HuH-7.5 (cell line): ENCODE measurements around the gene BBC3.
A peak's percentile ranks its signal among the peaks of the same experiment; 100 is the strongest.
"Not testable (repeated sequence)": the region's sequence is repeated elsewhere in the genome, so short reads cannot be mapped to it uniquely, and the experiment has no call there.

ENCODE experiments used
- DNase-seq: peaks from one replicate; pipeline ENCODE4 v3.0.0; 2011; ENCODE audit warnings: low spot score

Gene BBC3

GRCh38 chr19:47230921-47231214 lies at the start of gene BBC3:
Gene BBC3, minus strand, starts transcription at chr19:47231199. Its CDS starts 2,768 bp downstream, at chr19:47228431.
- DNase-seq = no peak

GRCh38 chr19:47280183-47280797 lies 49.3 kb upstream of the BBC3 start:
- peak; percentile 51 for DNase-seq

GRCh38 chr19:47276513-47276912 lies 45.5 kb upstream of the BBC3 start:
- not testable (repeated sequence) for DNase-seq

- no peak for DNase-seq
Measured at GRCh38 chr19:47275791-47276461, 44.9 kb upstream of the BBC3 start.

- DNase-seq = no peak
Measured at GRCh38 chr19:47274891-47275761, 44.1 kb upstream of the BBC3 start.

- DNase-seq = peak; percentile 94
Measured at GRCh38 chr19:47274071-47274890, 43.3 kb upstream of the BBC3 start, which contains the start of gene INAFM1. Gene INAFM1, plus strand, starts transcription at chr19:47274885. Its CDS starts 35 bp downstream, at chr19:47274920.

- DNase-seq = peak; percentile 98
Measured at GRCh38 chr19:47273313-47274070, 42.5 kb upstream of the BBC3 start.

- DNase-seq = peak; percentile 67
Measured at GRCh38 chr19:47272448-47273312, 41.7 kb upstream of the BBC3 start.

- DNase-seq = no peak
Measured at GRCh38 chr19:47271949-47272348, 41.0 kb upstream of the BBC3 start.

- no peak for DNase-seq
Measured at GRCh38 chr19:47270408-47270807, 39.4 kb upstream of the BBC3 start.

GRCh38 chr19:47269596-47269995 lies 38.6 kb upstream of the BBC3 start:
- no peak for DNase-seq

- no peak for DNase-seq
Measured at GRCh38 chr19:47268028-47268427, 37.0 kb upstream of the BBC3 start.

- no peak for DNase-seq
Measured at GRCh38 chr19:47267350-47267759, 36.4 kb upstream of the BBC3 start.

- no peak for DNase-seq
Measured at GRCh38 chr19:47266401-47266941, 35.5 kb upstream of the BBC3 start.

- DNase-seq = no peak
Measured at GRCh38 chr19:47264629-47265028, 33.6 kb upstream of the BBC3 start.

- DNase-seq = not testable (repeated sequence)
Measured at GRCh38 chr19:47261946-47262793, 31.2 kb upstream of the BBC3 start.

GRCh38 chr19:47260476-47260875 lies 29.5 kb upstream of the BBC3 start:
- DNase-seq = no peak

GRCh38 chr19:47258895-47259555 lies 28.0 kb upstream of the BBC3 start:
- no peak for DNase-seq

GRCh38 chr19:47258434-47258833 lies 27.4 kb upstream of the BBC3 start:
- DNase-seq = no peak
